ENCODE results near the gene PDE1C. TPM values are rescaled to one million over a fixed set of nuclear protein-coding genes. Genes with fewer than 3 reads are reported as not detected.

The PDE1C gene
- total RNA-seq, 2 donors from 2014 or later, result 0.26 to 0.60 TPM

DNA sequence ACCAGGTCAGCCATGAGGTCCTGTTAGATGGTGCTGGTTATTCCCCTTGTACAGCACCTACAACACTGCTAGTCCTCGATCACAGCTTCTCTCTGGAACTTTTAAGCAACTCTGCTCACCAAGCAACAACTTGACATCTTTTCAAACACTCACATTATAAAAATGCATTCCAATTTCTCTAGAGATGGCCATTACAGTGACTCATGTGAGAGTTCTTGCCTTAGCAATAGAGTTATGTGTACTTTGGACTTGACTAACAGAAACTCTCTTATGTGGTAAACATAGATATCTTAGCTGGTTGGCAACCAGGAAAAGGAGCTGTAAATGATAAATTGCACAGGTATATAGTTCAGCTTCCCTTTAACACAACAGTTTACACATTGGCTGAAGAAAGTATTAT is 122.2 kb downstream of the PDE1C start:
- Mint-ChIP-seq H3K36me3 (ENCODE audit: low read depth) (no peaks in the 10 kb centered on the region), H3K4me3 (no peak overlapping the region), H3K4me1 (no peaks in the 10 kb centered on the region), H3K27me3 (ENCODE audit: insufficient read depth) (peaks cover 25% of the 10 kb centered on the region), H3K9me3 (peaks cover 20% of the 10 kb centered on the region), H3K27ac (no peak overlapping the region)
- TF ChIP-seq, protein P1, sequence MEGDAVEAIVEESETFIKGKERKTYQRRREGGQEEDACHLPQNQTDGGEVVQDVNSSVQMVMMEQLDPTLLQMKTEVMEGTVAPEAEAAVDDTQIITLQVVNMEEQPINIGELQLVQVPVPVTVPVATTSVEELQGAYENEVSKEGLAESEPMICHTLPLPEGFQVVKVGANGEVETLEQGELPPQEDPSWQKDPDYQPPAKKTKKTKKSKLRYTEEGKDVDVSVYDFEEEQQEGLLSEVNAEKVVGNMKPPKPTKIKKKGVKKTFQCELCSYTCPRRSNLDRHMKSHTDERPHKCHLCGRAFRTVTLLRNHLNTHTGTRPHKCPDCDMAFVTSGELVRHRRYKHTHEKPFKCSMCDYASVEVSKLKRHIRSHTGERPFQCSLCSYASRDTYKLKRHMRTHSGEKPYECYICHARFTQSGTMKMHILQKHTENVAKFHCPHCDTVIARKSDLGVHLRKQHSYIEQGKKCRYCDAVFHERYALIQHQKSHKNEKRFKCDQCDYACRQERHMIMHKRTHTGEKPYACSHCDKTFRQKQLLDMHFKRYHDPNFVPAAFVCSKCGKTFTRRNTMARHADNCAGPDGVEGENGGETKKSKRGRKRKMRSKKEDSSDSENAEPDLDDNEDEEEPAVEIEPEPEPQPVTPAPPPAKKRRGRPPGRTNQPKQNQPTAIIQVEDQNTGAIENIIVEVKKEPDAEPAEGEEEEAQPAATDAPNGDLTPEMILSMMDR (conservative IDR thresholded peaks at IDR 0.05), result no peak
- Histone ChIP-seq H3K9ac (ENCODE audit: extremely low read depth, low read length, poor library complexity, severe bottlenecking) (no peak overlapping the region), H3K27ac (ENCODE audit: low read depth, low read length) (no peak overlapping the region), H3K27me3 (ENCODE audit: control insufficient read depth, insufficient read depth, low read length, poor library complexity, severe bottlenecking) (no peaks in the 10 kb centered on the region), H3K4me3 (ENCODE audit: low read length) (no peak overlapping the region), H3K9me3 (ENCODE audit: control insufficient read depth, low read length) (peaks cover 22% of the 10 kb centered on the region), H3K4me1 (ENCODE audit: control insufficient read depth, insufficient read depth, low read length) (no peaks in the 10 kb centered on the region), H3K36me3 (ENCODE audit: control insufficient read depth, insufficient read depth, low read length) (no peaks in the 10 kb centered on the region)
- WGBS, 2 experiments (ENCODE audit: insufficient coverage in 1 of 2, insufficient read length in 1 of 2), result 83 to 85% methylated on average over 1 of the region's 1 CpG
- DNase-seq, result no peak

DNA sequence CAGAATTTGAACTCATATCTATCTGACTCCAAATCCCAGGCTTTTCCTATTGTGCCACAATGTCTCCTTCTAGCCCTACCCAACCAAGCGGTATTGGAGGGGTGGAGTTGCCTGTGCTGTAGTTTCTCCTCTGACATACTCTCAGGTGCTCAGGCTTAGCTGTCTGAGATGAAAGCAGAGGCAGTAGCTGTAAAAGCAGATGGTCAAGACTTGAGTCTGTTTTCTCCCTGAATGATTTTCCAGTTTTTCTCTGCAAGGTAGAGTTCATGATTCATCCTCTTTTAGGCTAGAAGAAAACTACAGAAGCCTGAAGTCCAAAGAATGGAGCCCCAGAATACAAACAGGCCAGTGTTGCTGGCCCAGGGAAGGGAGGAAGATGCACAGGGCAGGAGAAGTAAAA is 130.0 kb downstream of the PDE1C start:
- 95% methylated on average over 1 of the region's 1 CpG; no CpG with 5 or more reads in 1 of the 2 experiments for WGBS, 2 experiments (ENCODE audit: insufficient coverage in 1 of 2, insufficient read length in 1 of 2)
- Histone ChIP-seq H3K36me3 (ENCODE audit: control insufficient read depth, insufficient read depth, low read length) (no peaks in the 10 kb centered on the region), H3K4me3 (ENCODE audit: low read length) (no peak overlapping the region), H3K27me3 (ENCODE audit: control insufficient read depth, insufficient read depth, low read length, poor library complexity, severe bottlenecking) (no peaks in the 10 kb centered on the region), H3K9me3 (ENCODE audit: control insufficient read depth, low read length) (no peaks in the 10 kb centered on the region), H3K9ac (ENCODE audit: extremely low read depth, low read length, poor library complexity, severe bottlenecking) (no peak overlapping the region), H3K27ac (ENCODE audit: low read depth, low read length) (no peak overlapping the region), H3K4me1 (ENCODE audit: control insufficient read depth, insufficient read depth, low read length) (no peaks in the 10 kb centered on the region)
- TF ChIP-seq, protein P1 (conservative IDR thresholded peaks at IDR 0.05), result no peak
- Mint-ChIP-seq H3K36me3 (ENCODE audit: low read depth) (no peaks in the 10 kb centered on the region), H3K4me1 (peaks cover 6% of the 10 kb centered on the region), H3K4me3 (no peak overlapping the region), H3K9me3 (peaks cover 4% of the 10 kb centered on the region), H3K27me3 (ENCODE audit: insufficient read depth) (peaks cover 16% of the 10 kb centered on the region), H3K27ac (no peak overlapping the region)
- DNase-seq, result no peak

DNA sequence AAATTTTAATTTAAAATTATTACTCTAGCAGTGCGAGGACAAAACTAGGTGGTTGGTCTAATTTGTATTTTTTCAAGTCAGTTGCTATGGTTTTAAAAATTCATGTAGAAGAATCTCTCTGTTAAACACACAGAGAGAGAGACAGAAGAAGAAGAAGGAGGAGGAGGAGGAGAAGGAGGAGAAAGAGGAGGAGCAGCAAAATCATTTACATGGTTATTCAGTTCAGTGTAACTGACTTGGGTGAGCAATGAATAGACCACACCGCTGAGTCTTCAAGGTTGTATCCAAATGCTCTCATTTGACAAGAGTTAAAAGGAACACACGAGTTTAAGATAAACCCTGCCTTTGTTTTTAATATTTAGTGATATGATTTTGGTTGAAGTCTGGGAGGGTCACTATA is 131.1 kb downstream of the PDE1C start:
- H3K27ac Mint-ChIP-seq, result no peak overlapping the region
- H3K4me3 Mint-ChIP-seq, result no peak overlapping the region
- peaks cover 3% of the 10 kb centered on the region for H3K9me3 Mint-ChIP-seq
- no peaks in the 10 kb centered on the region for H3K27me3 ChIP-seq (ENCODE audit: control insufficient read depth, insufficient read depth, low read length, poor library complexity, severe bottlenecking)
- H3K4me1 Mint-ChIP-seq, result peaks cover 6% of the 10 kb centered on the region
- H3K36me3 ChIP-seq (ENCODE audit: control insufficient read depth, insufficient read depth, low read length), result no peaks in the 10 kb centered on the region
- H3K27ac ChIP-seq (ENCODE audit: low read depth, low read length), result no peak overlapping the region
- no peaks in the 10 kb centered on the region for H3K4me1 ChIP-seq (ENCODE audit: control insufficient read depth, insufficient read depth, low read length)
- no peaks in the 10 kb centered on the region for H3K36me3 Mint-ChIP-seq (ENCODE audit: low read depth)
- H3K4me3 ChIP-seq (ENCODE audit: low read length), result no peak overlapping the region
- TF ChIP-seq, protein P1 (conservative IDR thresholded peaks at IDR 0.05), result peak; percentile 6
- peaks cover 14% of the 10 kb centered on the region for H3K27me3 Mint-ChIP-seq (ENCODE audit: insufficient read depth)
- DNase-seq, result no peak
- H3K9me3 ChIP-seq (ENCODE audit: control insufficient read depth, low read length), result no peaks in the 10 kb centered on the region
- WGBS, 2 experiments (ENCODE audit: insufficient coverage in 1 of 2, insufficient read length in 1 of 2), result 91 to 92% methylated on average over 2 to 3 of the region's 3 CpGs
- no peak overlapping the region for H3K9ac ChIP-seq (ENCODE audit: extremely low read depth, low read length, poor library complexity, severe bottlenecking)

Data from endodermal cell (in vitro differentiated cells).